Hematopoietic multipotent progenitor cell (in vitro differentiated cells): Measurements from ENCODE around the gene KHDRBS2. TPM values are rescaled to one million over a fixed set of nuclear protein-coding genes. Genes with fewer than 3 reads are reported as not detected.
A peak's percentile ranks its signal among the peaks of the same experiment; 100 is the strongest.
"Not testable (repeated sequence)": the region's sequence is repeated elsewhere in the genome, so short reads cannot be mapped to it uniquely, and the experiment has no call there.

Experiments used
- DNase-seq, 3 donors: peaks; one replicate each; pipeline ENCODE4 v3.0.0-alpha.2; 2011 to 2015; ENCODE audit warnings: low read depth in 2 of 3, low spot score in 2 of 3
- total RNA-seq: library from RNA; depleted of rRNA; stranded (reverse); fragments of >200 nt; gene quantifications from one replicate; pipeline ENCODE4 v1.2.3, GENCODE V29; 2012

The KHDRBS2 gene
- total RNA-seq, 1 donor = 6.5 TPM

DNA sequence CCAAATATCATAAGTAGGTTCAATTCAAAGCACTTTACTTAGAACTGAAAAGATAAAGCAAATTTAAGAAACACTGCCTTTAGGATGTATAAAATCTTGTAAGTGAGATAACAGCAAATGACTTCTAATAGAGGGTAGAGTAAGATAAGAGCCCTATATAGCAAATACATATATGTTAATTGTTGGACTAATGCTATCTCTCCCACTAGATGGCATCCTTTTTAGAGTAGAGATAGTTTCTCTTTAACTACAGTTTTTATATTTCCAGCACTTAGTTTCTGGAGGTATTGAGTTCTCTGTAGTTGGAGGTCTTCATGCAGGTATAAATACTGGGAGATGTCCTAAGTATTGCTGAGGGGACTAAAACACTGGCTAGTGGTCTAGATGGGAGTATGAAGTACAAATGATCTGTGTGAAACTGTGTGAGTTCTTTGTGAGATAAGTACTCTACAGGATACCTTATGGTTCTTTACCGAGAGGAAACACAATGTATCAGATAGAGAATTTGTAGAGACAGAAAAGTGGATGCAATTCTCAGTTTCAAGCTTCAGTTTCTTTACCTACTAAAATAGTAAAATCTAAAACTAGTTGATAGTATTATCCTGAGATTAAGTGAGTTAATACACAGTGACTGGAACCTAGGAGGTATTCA is 399.3 kb downstream of the KHDRBS2 start:
- DNase-seq = peak in 2 of 3 donors; percentile 1 to 19

DNA sequence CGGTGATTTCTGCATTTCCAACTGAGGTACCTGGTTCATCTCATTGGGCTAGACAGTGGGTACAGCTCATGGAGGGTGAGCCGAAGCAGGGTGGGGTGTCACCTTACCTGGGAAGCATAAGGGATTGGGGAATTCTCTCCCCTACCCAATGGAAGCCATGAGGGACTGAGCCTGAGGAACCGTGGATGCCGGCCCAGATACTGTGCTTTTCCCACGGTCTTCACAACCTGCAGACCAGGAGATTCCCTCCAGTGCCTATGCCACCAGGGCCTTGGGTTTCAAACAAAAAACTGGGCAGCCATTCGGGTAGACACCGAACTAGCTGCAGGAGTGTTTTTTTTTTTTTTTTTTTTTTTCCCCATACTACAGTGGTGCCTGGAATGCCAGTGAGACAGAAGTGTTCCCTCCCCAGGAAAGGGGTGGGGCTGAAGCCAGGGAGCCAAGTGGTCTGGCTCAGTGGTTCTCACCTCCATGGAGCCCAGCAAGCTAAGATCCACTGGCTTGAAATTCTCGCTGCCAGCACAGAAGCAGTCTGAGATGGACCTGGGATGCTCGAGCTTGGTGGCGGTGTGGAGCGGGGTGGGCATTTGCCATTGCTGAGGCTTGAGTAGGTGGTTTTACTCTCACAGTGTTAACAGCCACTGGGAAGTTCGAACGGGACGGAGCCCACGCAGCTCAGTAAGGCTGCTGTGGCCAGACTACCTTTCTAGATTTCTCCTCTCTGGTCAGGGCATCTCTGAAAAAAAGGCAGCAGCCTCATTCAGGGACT is 416.2 kb downstream of the KHDRBS2 start:
- DNase-seq = no peak

DNA sequence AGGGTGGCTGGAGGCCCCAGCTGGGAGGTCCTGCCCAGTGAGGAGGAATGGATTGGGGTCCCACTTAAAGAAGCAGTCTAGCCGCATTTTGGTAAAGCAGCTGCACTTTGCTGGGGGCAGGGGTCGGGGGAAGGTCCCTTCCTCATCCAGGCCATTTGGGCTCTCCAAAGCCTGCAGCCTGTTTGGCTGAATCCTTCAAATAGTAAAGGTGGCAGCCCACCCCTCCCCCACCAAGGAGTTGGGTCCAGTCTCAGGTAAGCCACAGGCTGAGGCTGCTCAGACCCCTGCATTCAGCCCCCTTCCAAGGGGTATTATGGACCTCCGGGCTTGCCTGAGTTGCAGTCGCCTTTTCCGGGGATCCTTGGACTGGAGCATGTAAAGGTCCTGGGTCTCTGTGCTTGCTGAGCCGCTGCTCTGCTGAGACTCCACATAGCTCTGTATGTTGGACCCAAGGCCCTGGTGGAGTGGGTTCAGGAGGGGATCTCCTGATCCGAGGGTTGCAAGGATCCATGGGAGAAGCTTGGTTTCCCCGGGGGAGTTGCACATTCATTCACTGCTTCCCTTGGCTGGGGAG is 417.4 kb downstream of the KHDRBS2 start:
- no peak for DNase-seq

DNA sequence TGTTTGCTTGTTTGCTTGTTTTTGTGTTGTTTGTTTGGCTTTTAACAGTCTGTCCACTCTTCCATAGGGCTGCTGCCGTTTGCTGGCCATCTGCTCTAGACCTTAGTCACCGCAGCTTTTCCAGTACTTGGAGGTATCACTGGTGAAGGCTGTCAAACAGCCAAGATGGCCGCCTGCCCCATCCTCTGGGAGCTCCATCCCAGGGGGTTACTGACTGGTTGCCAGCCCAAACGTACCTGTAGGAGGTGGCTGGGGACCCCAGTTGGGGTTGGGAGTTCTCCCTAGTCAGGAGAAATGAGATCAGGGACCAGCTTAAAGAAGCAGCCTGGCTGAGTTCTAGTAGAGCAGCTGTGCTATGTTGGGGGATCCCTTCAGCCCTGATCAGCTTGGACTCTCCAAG is 418.4 kb downstream of the KHDRBS2 start:
- no peak for DNase-seq

DNA sequence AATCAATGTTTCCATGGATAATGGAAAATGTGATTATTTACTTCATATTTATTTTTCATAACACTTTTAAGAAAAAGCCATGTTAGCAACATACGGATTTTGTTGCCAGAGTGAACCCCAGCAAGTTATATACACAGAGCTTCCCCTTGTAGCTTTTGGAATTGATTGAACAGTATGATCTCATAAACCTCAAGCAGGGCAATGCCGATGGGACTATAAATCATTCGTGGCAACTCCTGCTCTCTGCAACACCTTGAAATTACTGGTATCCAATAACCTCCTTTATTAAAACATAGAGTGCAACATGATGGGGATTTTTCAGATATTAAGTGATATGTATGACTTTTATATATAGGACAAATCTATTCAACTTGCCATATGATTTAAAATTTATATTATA is 428.5 kb downstream of the KHDRBS2 start:
- no peak for DNase-seq

DNA sequence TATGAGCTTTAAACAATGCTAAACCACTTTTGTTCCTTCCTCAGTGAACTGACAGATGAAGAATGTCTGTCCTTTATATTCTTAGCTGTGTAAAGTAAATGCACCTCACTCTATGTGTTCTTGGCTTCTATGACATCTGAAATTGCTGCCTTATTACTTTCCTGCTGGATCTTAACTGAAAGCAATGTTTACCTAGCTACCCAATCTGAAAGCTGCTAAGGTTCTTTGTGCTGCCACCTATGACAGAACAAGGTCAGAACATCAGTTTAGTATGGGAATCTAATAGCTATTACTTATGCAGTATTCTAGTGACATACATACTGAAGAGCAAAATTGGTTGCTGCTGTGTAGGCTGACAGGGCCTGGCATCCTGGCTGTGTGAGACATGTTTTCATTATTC is 444.1 kb downstream of the KHDRBS2 start:
- no peak for DNase-seq

DNA sequence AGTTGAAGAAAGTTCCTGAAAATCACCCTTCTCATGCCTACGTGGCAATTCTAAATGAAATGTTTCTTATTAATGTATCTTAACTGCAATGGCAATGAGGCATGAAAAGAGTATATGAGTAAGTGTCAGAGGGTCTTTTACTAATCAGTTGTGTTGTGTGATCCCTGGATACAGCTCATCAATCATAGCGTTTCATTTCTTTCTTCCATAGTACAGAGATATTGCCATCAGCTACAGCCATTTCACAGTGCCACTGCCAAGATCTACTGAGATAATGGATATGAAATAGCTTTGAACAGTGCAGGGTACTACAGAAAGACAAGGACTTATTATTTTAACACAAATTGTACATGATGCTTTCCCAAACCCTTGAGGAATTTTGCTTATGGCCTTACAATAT is 450.8 kb downstream of the KHDRBS2 start:
- DNase-seq = no peak

DNA sequence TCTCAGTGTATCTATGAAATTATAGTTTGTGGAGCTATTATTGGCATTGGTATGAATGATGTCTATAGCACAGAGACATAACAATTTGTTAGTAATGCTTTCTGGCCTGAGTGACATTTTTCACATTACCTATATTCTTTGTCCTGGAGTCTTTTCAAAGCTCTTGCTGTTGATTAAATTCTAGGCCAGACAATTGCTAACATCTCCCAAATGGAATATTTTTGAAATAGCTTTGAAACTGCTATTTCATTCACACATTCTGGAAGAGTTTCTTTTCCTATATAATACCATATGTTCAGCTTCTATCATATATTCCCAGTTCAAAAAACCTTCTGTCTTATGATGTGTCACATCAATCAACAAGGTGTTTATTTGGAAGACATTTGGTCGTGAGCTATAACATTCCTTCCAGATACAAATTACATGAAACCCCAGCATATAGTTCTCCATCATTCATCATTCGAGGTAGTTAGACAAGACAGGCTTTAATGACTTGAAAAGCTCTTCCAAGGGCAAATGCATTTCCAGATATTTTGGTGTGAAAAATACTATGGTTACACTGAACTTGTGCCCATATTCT is 452.8 kb downstream of the KHDRBS2 start:
- no peak for DNase-seq

DNA sequence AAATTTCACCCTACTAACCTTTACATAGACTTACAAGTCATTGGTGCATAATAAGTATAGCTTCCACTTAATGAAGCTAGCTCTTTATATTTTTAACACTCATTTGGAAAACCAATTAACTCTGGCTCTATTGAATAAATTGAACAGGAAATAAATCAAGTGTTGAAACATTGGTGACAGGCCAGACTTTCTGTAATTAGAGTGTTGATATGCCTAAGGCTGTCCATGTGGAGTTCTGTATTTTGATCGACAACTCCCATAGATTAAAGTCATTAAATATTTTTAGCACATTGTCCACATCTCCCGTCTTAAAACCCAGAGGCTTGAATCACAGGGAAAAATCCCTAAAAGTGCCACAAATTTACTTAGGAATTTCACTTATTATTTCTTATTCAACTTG is 468.3 kb downstream of the KHDRBS2 start:
- DNase-seq = no peak

DNA sequence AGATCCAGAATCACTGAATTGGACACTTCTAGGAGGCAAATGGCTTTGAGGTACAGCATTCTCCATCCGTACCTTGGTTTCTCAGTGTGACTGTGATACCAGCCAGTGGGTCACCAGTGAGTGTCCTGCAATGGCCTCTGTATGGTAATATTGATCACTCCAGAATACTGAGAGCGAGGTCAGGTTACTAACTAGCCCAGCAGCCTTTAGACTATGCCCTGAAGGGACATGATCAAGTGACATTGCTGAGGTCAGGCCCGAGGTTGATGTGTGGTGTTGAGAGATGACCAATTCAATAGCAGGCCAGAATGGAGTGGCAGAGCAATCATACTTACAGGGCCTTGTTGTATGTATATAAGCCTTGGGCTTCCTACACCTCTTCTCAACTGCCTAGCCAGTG is 476.0 kb downstream of the KHDRBS2 start:
- DNase-seq = no peak

DNA sequence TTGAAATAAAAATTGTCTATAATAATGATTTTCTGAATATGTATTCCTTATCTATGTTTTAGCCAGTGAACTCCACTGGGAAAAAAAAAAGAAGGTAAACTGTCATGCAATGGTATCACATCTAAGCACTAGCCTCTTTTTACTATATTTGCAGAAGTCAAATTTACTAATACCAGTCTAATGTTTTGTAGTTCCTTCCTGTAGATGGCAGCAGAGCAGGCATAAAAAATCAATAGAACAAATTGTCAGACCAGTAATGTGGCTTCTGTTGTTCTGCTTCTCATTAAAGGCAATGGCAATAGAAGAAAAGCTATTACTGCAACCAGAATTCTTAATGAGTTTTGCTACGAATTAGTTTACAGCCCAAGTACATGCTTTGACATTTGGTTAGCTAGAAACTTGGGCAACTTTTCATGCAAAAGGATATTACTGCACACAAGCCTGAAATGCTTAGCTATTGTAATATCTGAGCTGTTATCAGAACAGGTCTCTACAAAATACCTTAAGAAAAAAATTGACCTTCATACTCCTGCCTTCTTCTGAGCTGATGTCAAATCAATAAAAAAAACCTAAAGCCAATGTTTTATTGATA is 476.9 kb downstream of the KHDRBS2 start:
- peak in 2 of 3 donors; percentile 40 to 81 for DNase-seq

DNA sequence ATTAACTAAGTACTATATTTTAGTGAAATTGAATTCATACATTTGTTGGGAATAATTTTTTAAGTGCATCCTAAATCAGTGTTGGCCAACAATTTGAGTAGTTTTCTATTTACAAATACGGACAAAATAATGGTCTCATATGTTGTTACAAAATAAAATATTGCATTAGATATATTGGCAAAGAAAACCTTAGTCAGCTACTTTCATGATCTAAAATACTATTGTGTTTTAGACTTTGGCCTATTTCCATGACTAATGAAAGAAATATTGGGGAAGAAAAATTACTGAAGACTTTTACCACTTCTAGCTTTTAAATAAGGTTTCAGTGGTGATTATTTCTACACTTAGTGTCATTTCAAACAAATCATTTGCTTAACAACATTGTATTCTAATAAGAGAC is 498.0 kb downstream of the KHDRBS2 start:
- DNase-seq = no peak

DNA sequence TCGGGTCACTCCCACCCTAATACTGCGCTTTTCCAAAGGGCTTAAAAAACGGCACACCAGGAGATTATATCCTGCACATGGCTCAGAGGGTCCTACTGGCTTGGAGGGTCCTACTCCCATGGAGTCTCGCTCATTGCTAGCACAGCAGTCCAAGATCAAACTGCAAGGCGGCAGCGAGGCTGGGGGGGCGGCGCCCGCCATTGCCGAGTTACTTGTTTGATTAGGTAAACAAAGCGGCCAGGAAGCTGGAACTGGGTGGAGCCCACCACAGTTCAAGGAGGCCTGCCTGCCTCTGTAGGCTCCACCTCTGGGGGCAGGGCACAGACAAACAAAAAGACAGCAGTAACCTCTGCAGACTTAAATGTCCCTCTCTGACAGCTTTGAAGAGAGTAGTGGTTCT is 516.6 kb downstream of the KHDRBS2 start:
- not testable (repeated sequence) for DNase-seq

DNA sequence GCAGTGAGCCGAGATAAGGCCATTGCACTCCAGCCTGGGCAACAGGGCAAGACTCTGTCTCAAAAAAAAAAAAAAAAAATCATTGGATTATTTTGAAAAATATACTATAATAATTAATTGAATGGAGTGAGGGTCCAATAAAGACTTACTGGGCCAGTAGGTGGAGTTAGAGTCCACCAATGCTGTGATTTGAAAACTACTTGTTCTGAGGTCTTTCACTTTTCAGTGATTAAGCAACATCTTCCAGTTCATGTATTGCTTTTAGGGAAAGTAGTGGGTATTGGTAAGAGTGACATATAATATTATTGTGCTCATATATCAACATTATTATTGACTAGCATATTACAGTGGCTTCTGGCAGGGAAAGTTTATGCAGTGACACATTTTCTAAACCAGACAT is 530.3 kb downstream of the KHDRBS2 start:
- DNase-seq = no peak

DNA sequence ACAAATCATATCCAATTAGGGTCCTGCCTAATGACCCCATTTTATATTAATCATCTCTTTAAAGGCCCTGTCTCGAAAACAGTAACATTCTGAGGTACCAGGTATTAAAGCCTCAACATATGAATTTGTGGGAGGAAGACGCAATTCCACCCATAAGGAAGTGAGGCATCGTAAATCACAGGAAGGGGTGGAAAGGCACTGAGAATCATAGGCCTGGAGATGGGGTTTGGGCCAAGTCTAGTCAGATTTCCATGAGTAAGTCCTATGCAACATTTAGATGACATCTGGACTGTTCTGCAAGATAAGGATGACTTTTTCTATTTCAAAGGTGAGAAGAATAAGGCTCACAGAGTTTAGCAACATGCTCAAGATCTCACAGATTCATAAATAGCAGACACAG is 534.0 kb downstream of the KHDRBS2 start:
- no peak for DNase-seq

DNA sequence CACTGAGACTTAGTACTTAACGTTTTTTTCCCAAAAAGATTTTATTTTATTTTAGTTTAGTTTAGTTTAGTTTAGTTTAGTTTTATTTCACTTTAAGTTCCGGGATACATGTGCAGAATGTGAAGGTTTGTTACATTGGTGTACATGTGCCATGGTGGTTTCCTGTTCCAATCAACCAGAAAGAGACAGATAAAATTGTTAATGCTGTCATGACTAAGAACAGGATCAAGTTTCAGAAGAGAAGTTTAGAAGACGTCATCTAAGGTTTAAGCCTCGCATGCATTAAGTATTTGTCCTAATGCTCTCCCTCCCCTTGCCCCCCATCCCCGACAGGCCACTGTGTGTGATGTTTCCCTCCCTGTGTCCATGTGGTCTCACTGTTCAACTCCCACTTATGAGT is 540.0 kb downstream of the KHDRBS2 start:
- no peak for DNase-seq

DNA sequence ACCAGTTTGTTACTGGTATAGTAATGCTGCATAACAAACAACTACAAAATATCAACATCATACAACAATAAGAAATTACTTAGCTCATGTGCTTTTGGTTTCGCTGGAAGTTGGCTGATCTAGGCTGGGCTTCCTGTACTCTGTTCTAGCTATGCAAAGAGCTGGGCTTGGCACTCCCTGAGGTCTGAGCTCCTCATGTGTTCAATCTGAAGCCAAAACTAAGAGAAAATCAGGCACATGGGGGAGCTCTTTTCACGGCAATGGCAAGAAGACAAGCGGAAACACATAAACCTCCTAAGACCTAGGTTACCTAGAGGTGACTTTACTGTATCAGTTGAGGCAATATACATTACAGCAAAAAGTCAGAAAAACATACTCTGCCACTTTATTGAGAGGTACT is 574.2 kb downstream of the KHDRBS2 start:
- DNase-seq = no peak

DNA sequence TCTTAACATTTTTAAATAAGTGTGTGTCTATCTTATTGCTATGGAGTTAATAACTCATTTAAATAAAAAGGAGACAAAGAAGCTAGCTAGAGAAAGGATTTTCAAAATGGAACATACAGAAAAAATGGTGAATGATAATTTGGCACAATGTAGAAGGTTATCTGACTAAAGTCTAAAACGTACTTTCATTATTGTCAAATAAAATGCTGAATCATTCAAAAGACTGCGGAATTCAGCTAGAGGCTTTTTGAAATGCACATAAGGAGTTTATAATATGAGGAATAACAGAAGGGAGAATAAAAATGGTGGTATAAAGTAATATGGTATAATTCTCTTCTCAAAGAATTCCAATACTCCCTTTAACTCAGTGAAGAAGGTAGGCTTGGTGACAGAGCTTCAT is 597.9 kb downstream of the KHDRBS2 start:
- no peak for DNase-seq

DNA sequence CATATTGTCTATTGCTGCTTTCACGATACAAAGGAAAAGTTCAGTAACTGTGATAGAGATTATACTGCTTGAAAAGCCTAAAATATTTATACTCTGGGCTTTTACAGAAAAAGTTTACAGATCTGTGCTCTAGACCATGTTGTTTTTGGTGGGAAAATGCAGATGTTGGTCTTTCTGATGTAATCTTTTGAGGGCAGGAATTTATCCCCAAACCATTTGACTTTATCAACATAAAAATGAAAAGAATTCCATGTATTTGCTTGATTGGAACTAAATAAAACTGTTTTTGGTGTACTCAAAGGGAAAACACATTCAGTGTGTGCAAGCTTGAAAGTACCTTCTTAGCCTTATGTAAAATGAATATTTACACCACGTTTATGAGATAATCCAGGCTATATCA is 603.5 kb downstream of the KHDRBS2 start:
- DNase-seq = no peak

DNA sequence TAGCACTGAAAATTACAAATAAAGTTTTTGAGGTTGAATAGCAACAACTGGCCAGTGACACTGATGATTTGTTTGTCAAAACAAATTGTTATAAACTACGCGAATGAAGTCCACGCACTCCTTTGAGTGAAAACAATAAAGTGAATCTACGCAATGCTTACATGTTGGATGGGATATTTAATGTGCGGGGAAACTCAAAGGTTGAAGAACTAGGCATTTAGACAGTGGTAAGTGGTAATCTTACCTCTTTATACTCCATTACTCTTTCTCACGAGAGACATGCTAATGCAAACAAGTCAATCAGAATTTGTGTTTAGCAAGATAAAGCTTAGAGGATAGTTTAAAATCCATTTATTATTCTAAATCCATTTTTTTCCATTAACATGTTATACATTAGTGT is 606.4 kb downstream of the KHDRBS2 start:
- DNase-seq = no peak

DNA sequence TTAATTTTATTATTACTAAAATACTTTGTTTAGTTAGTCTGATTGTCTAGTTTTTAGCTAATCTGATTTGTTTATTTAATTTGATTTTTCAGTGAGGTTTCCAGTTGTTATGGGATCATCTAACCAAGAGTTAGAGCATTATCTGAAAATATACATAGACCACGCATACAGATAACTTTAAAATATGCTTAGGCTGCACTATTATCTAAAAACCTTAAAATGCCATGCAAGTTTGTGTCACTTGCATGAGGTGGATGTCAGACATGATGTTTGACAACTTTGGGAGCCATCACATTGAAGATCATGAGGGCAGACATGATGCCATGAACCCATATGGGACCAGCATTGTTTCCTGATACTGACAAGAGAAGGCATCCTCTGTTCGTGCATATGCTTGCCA is 610.3 kb downstream of the KHDRBS2 start:
- DNase-seq = no peak
